ENCODE data around the gene PIM2. TPM values are rescaled to one million over a fixed set of nuclear protein-coding genes. Genes with fewer than 3 reads are reported as not detected.
A peak's percentile ranks its signal among the peaks of the same experiment; 100 is the strongest.
"Not testable (repeated sequence)": the region's sequence is repeated elsewhere in the genome, so short reads cannot be mapped to it uniquely, and the experiment has no call there.

Gene PIM2
- total RNA-seq, 1 donor from 2014 or later: 5.1 TPM

GRCh38 chrX:48893556-48894348 lies 25.1 kb downstream of the PIM2 start:
- TF ChIP-seq CTCF (IDR thresholded peaks at IDR 0.05): no peak
- no peak for DNase-seq (ENCODE audit: low spot score)
- H3K36me3 Mint-ChIP-seq (ENCODE audit: low read depth): peaks cover 1% of the 10 kb centered on the region
- no peak overlapping the region for H3K27ac Mint-ChIP-seq (ENCODE audit: unreplicated experiment)
- peaks cover 4% of the 10 kb centered on the region for H3K9me3 Mint-ChIP-seq (ENCODE audit: low read depth)
- H3K27me3 Mint-ChIP-seq (ENCODE audit: low read depth): no peaks in the 10 kb centered on the region
- H3K4me3 Mint-ChIP-seq (ENCODE audit: unreplicated experiment): no peak overlapping the region
- peaks cover 18% of the 10 kb centered on the region for H3K4me1 Mint-ChIP-seq (ENCODE audit: low read depth)

GRCh38 chrX:48892896-48893295 lies 25.9 kb downstream of the PIM2 start:
- DNase-seq (ENCODE audit: low spot score): no peak
- Mint-ChIP-seq H3K9me3 (ENCODE audit: low read depth) (peaks cover 4% of the 10 kb centered on the region), H3K36me3 (ENCODE audit: low read depth) (peaks cover 1% of the 10 kb centered on the region), H3K4me1 (ENCODE audit: low read depth) (peaks cover 15% of the 10 kb centered on the region), H3K4me3 (ENCODE audit: unreplicated experiment) (no peak overlapping the region), H3K27ac (ENCODE audit: unreplicated experiment) (no peak overlapping the region), H3K27me3 (ENCODE audit: low read depth) (no peaks in the 10 kb centered on the region)
- TF ChIP-seq CTCF (IDR thresholded peaks at IDR 0.05): no peak

- no peak for DNase-seq (ENCODE audit: low spot score)
- Mint-ChIP-seq H3K27ac (ENCODE audit: unreplicated experiment) (peak overlapping the region; percentile 45), H3K36me3 (ENCODE audit: low read depth) (peaks cover 1% of the 10 kb centered on the region), H3K4me1 (ENCODE audit: low read depth) (peaks cover 11% of the 10 kb centered on the region), H3K27me3 (ENCODE audit: low read depth) (no peaks in the 10 kb centered on the region), H3K9me3 (ENCODE audit: low read depth) (peaks cover 6% of the 10 kb centered on the region), H3K4me3 (ENCODE audit: unreplicated experiment) (peak overlapping the region; percentile 70)
- peak; percentile 74 for TF ChIP-seq CTCF (IDR thresholded peaks at IDR 0.05)
These were observed 27.2 kb downstream of the PIM2 start for GRCh38 chrX:48891402-48892288.

- TF ChIP-seq CTCF (IDR thresholded peaks at IDR 0.05): no peak
- Mint-ChIP-seq H3K9me3 (ENCODE audit: low read depth) (peaks cover 6% of the 10 kb centered on the region), H3K4me3 (ENCODE audit: unreplicated experiment) (peak overlapping the region; percentile 70), H3K27me3 (ENCODE audit: low read depth) (no peaks in the 10 kb centered on the region), H3K27ac (ENCODE audit: unreplicated experiment) (peak overlapping the region; percentile 34), H3K36me3 (ENCODE audit: low read depth) (peaks cover 1% of the 10 kb centered on the region), H3K4me1 (ENCODE audit: low read depth) (peaks cover 7% of the 10 kb centered on the region)
- no peak for DNase-seq (ENCODE audit: low spot score)
These were observed 27.9 kb downstream of the PIM2 start for GRCh38 chrX:48890934-48891401.

DNA sequence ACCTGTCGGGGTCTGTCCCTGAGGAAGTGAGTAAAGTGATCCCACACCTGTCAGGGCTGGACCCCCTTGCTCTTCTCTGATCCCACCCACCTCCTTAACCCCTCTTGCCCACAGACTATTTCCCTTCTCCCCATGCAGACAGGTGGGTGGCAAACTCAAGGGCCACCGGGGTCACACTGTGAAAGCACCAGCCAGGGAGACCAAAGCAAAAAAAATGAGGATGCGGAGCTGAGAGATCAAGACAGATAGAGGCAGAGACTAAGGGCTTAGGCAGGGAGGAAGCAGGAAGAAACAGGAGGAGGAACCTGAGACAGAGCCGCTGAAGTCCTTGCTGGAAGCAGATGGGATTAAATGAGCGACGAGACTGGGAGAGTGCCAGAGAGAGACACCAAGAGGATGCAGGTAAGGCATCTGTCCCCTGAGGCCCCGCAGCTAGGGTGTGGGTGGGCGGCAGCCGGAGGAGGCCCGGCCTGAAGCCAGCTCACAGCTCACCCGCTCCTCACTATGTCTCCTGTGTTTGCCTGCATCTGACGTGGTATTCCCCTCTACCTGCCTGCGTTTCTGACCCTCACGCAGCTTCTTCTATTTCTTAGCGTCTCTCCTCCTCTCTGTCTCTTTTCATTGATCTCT lies 28.4 kb downstream of the PIM2 start:
- H3K27ac Mint-ChIP-seq (ENCODE audit: unreplicated experiment): peak overlapping the region; percentile 34
- TF ChIP-seq CTCF (IDR thresholded peaks at IDR 0.05): no peak
- H3K27me3 Mint-ChIP-seq (ENCODE audit: low read depth): no peaks in the 10 kb centered on the region
- peaks cover 7% of the 10 kb centered on the region for H3K4me1 Mint-ChIP-seq (ENCODE audit: low read depth)
- peak overlapping the region; percentile 61 for H3K4me3 Mint-ChIP-seq (ENCODE audit: unreplicated experiment)
- H3K36me3 Mint-ChIP-seq (ENCODE audit: low read depth): peaks cover 1% of the 10 kb centered on the region
- no peak for DNase-seq (ENCODE audit: low spot score)
- peaks cover 5% of the 10 kb centered on the region for H3K9me3 Mint-ChIP-seq (ENCODE audit: low read depth)

DNA sequence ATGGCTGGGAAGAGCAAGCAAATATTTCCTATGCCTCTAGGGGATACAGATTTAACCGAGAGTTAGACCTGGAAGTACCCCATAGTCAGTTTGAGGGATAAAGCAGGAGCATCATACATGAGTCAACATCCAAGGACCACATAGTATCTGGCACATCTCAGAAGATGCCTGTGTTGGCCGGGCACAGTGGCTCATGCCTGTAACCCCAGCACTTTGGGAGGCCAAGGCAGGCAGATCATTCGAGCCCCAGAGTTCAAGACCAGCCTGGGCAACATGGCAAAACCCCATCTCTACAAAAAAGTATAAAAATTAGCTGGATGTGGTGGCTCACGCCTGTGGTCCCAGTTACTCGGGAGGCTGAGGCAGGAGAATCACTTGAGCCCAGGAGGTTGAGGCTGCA lies 32.2 kb downstream of the PIM2 start:
- not testable (repeated sequence) for H3K27ac Mint-ChIP-seq (ENCODE audit: unreplicated experiment); H3K4me1 Mint-ChIP-seq (ENCODE audit: low read depth); H3K36me3 Mint-ChIP-seq (ENCODE audit: low read depth); H3K9me3 Mint-ChIP-seq (ENCODE audit: low read depth); H3K4me3 Mint-ChIP-seq (ENCODE audit: unreplicated experiment); H3K27me3 Mint-ChIP-seq (ENCODE audit: low read depth)
- DNase-seq (ENCODE audit: low spot score): peak; percentile 20

All from chondrocyte (in vitro differentiated cells).